ENCODE results near the gene IGDCC3. TPM values are rescaled to one million over a fixed set of nuclear protein-coding genes. Genes with fewer than 3 reads are reported as not detected.

IGDCC3 gene
- total RNA-seq, 6 donors from 2014 or later, result 0.10 to 0.29 TPM; not detected in 4

DNA sequence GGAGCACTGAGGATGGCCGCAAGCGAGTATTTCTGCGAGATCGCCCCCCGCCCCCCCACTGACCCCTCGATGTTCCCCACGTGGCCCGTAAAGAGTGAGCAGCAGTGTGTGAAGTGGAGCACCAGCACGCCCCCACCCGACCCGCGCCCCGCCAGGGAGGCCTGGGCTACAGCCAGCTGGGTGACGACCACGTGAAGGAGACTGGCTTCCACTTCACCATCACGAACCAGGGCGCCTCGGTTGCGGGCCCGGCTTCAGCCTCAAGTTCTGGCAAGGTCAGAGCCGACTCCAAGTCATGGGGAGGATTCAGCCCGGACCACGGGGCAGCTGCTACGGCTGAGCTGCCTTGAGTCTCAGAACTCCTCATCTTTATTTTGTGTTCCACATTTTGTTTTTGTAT, 75.7 kb downstream of the IGDCC3 start:
- H3K27ac ChIP-seq, result no peak overlapping the region
- TF ChIP-seq POLR2A (IDR thresholded peaks at IDR 0.05) (no peak), EP300 (IDR thresholded peaks at IDR 0.05) (no peak), CTCF (IDR thresholded peaks at IDR 0.05) (no peak), POLR2AphosphoS5 (IDR thresholded peaks at IDR 0.05) (no peak)
- H3K4me3 ChIP-seq, result no peak overlapping the region
- no peaks in the 10 kb centered on the region for H3K9me3 ChIP-seq
- H3K36me3 ChIP-seq, result no peaks in the 10 kb centered on the region
- no peak for ATAC-seq (ENCODE audit: low FRiP score in 2 of 2)
- no peaks in the 10 kb centered on the region for H3K27me3 ChIP-seq
- H3K4me1 ChIP-seq, result peaks cover 17 to 26% (median 19%) of the 10 kb centered on the region in 4 donors
- peak in 1 of 2 donors; percentile 85 for DNase-seq
- 82 to 94% methylated on average over 14 to 23 of the region's 24 CpGs for WGBS, 2 donors

GRCh38 chr15:65300924-65301441, 76.8 kb downstream of the IGDCC3 start:
- no peak for ATAC-seq (ENCODE audit: low FRiP score in 2 of 2)
- peaks cover 17 to 32% (median 22%) of the 10 kb centered on the region in 4 donors for H3K4me1 ChIP-seq
- peak in 1 of 2 donors; percentile 83 for DNase-seq
- H3K9me3 ChIP-seq, result no peaks in the 10 kb centered on the region
- H3K4me3 ChIP-seq, result no peak overlapping the region
- WGBS, 2 donors, result 94% methylated on average over 32 of the region's 36 CpGs; no CpG with 5 or more reads in 1 of the 2 donors
- no peak for TF ChIP-seq CTCF (IDR thresholded peaks at IDR 0.05)
- TF ChIP-seq POLR2A (IDR thresholded peaks at IDR 0.05), result no peak
- no peak for TF ChIP-seq EP300 (IDR thresholded peaks at IDR 0.05)
- TF ChIP-seq POLR2AphosphoS5 (IDR thresholded peaks at IDR 0.05), result no peak
- H3K27ac ChIP-seq, result no peak overlapping the region
- H3K27me3 ChIP-seq, result no peaks in the 10 kb centered on the region
- H3K36me3 ChIP-seq, result no peaks in the 10 kb centered on the region

GRCh38 chr15:65298731-65299130, 79.1 kb downstream of the IGDCC3 start:
- H3K27me3 ChIP-seq, result no peaks in the 10 kb centered on the region
- no peak overlapping the region for H3K4me3 ChIP-seq
- no peak for DNase-seq
- no peak for ATAC-seq (ENCODE audit: low FRiP score in 2 of 2)
- no peak for TF ChIP-seq POLR2A (IDR thresholded peaks at IDR 0.05)
- no peak for TF ChIP-seq POLR2AphosphoS5 (IDR thresholded peaks at IDR 0.05)
- TF ChIP-seq EP300 (IDR thresholded peaks at IDR 0.05), result no peak
- no peak for TF ChIP-seq CTCF (IDR thresholded peaks at IDR 0.05)
- no peaks in the 10 kb centered on the region for H3K9me3 ChIP-seq
- H3K27ac ChIP-seq, result no peak overlapping the region
- WGBS, 2 donors, result 88 to 93% methylated on average over 11 of the region's 11 CpGs
- H3K36me3 ChIP-seq, result no peaks in the 10 kb centered on the region
- peaks cover 9 to 30% (median 13%) of the 10 kb centered on the region in 4 donors for H3K4me1 ChIP-seq

DNA sequence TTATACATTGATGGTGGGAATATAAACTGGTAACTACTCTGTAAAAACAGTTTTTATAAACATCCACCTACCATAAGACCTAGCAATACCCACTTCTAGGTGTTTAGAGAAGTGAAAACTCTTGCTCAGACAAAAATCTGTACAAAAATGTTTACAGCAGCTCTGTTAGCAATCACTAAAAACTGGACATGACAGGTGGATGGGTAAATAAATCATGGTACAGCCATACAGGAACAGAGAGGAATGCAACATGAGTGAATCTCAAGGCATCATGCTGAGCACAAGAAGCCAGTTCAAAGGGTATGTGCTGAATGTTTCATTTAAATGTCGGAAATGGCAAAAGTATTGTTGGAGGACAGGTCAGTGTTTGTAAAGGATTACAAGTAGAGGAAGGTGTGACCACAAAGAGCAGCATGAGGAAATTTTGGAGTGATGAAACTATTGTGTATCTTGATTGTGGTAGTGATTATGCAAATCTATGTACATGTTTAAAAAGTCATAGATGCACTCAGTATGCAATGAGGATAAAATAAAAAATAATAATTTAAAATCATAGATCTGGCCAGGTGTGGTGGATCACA, 84.8 kb downstream of the IGDCC3 start:
- TF ChIP-seq EP300 (IDR thresholded peaks at IDR 0.05), result no peak
- Histone ChIP-seq H3K36me3 (no peaks in the 10 kb centered on the region), H3K9me3 (no peaks in the 10 kb centered on the region), H3K4me3 (no peak overlapping the region), H3K27me3 (no peaks in the 10 kb centered on the region), H3K27ac (peak overlapping the region in 2 of 4 donors; percentile 35 to 61), H3K4me1 (peaks cover 3 to 23% (median 8%) of the 10 kb centered on the region in 4 donors)
- ATAC-seq (ENCODE audit: low FRiP score in 2 of 2) (no peak), DNase-seq (no peak)
- 70 to 71% methylated on average over 1 of the region's 1 CpG for WGBS, 2 donors

GRCh38 chr15:65290228-65290627, 87.6 kb downstream of the IGDCC3 start:
- WGBS, 2 donors, result 91 to 93% methylated on average over 7 of the region's 7 CpGs
- H3K27me3 ChIP-seq, result no peaks in the 10 kb centered on the region
- no peaks in the 10 kb centered on the region for H3K36me3 ChIP-seq
- no peaks in the 10 kb centered on the region for H3K9me3 ChIP-seq
- ATAC-seq (ENCODE audit: low FRiP score in 2 of 2), result no peak
- peaks cover 8 to 17% (median 14%) of the 10 kb centered on the region in 4 donors for H3K4me1 ChIP-seq
- no peak for DNase-seq
- no peak for TF ChIP-seq CTCF (IDR thresholded peaks at IDR 0.05)
- no peak for TF ChIP-seq POLR2AphosphoS5 (IDR thresholded peaks at IDR 0.05)
- TF ChIP-seq EP300 (IDR thresholded peaks at IDR 0.05), result no peak
- no peak for TF ChIP-seq POLR2A (IDR thresholded peaks at IDR 0.05)
- no peak overlapping the region for H3K4me3 ChIP-seq
- H3K27ac ChIP-seq, result no peak overlapping the region

Data from upper lobe of left lung (tissue), 6 donors.